HG03175 (cell line): ENCODE data around the gene LRRC57.

Source experiments
- ATAC-seq: cut with Tn5 transposase; IDR thresholded peaks from one replicate; pipeline ENCODE4 v1.9.1; 2021; ENCODE audit warnings: mild to moderate bottlenecking, moderate library complexity; ENCODE audit not compliant: unreplicated experiment

LRRC57 gene

GRCh38 chr15:42493679-42494078, 54.9 kb downstream of the LRRC57 start:
- ATAC-seq: no peak

GRCh38 chr15:42491539-42492225, 56.9 kb downstream of the LRRC57 start:
- no peak for ATAC-seq

- no peak for ATAC-seq
These were observed 57.7 kb downstream of the LRRC57 start, which contains the start of gene ZNF106 for GRCh38 chr15:42490671-42491538. ZNF106 (minus strand) TSS chr15:42491141; CDS start chr15:42472289, 18,852 bp downstream.

GRCh38 chr15:42490291-42490670, 58.3 kb downstream of the LRRC57 start:
- ATAC-seq: no peak
